Measurements from ENCODE around the gene NANS.
A peak's percentile ranks its signal among the peaks of the same experiment; 100 is the strongest.
"Not testable (repeated sequence)": the region's sequence is repeated elsewhere in the genome, so short reads cannot be mapped to it uniquely, and the experiment has no call there.

NANS gene

GRCh38 chr9:98056269-98057137, at the start of gene NANS:
Gene NANS, plus strand, starts transcription at chr9:98056732. Its CDS starts 77 bp downstream, at chr9:98056809.
- peak; percentile 36 to 87 for DNase-seq

GRCh38 chr9:98007251-98007928, 49.1 kb upstream of the NANS start:
- DNase-seq = no peak

GRCh38 chr9:98008764-98009163, 47.8 kb upstream of the NANS start:
- DNase-seq = no peak

- no peak for DNase-seq
These were observed 47.1 kb upstream of the NANS start for GRCh38 chr9:98009437-98009836.

- no peak for DNase-seq
These were observed 46.6 kb upstream of the NANS start for GRCh38 chr9:98009936-98010335.

GRCh38 chr9:98010445-98010844, 46.1 kb upstream of the NANS start:
- no peak for DNase-seq

GRCh38 chr9:98011122-98011521, 45.4 kb upstream of the NANS start:
- no peak for DNase-seq

GRCh38 chr9:98016137-98016680, 40.3 kb upstream of the NANS start:
- DNase-seq = no peak

- no peak for DNase-seq
These were observed 39.2 kb upstream of the NANS start for GRCh38 chr9:98017306-98017705.

- no peak for DNase-seq
These were observed 38.2 kb upstream of the NANS start for GRCh38 chr9:98018347-98018746.

- no peak for DNase-seq
These were observed 37.4 kb upstream of the NANS start for GRCh38 chr9:98019098-98019497.

GRCh38 chr9:98019869-98020268, 36.7 kb upstream of the NANS start:
- not testable (repeated sequence) for DNase-seq

GRCh38 chr9:98020476-98021145, 35.9 kb upstream of the NANS start:
- no peak for DNase-seq

GRCh38 chr9:98021306-98022040, 35.1 kb upstream of the NANS start:
- no peak for DNase-seq

GRCh38 chr9:98022447-98022846, 34.1 kb upstream of the NANS start:
- no peak for DNase-seq

- no peak for DNase-seq
These were observed 31.8 kb upstream of the NANS start for GRCh38 chr9:98024702-98025101.

GRCh38 chr9:98031169-98031568, 25.4 kb upstream of the NANS start:
- DNase-seq = no peak

GRCh38 chr9:98031935-98032334, 24.6 kb upstream of the NANS start:
- DNase-seq = no peak

- DNase-seq = peak; percentile 36 to 76
These were observed 21.7 kb upstream of the NANS start for GRCh38 chr9:98034593-98035546.

GRCh38 chr9:98037357-98037756, 19.2 kb upstream of the NANS start:
- DNase-seq = no peak

- no peak for DNase-seq
These were observed 17.6 kb upstream of the NANS start for GRCh38 chr9:98038958-98039357.

Data from NCI-H446 (cell line).